HG03439 (cell line): Measurements from ENCODE around the gene MLX.
A peak's percentile ranks its signal among the peaks of the same experiment; 100 is the strongest.
"Not testable (repeated sequence)": the region's sequence is repeated elsewhere in the genome, so short reads cannot be mapped to it uniquely, and the experiment has no call there.

ENCODE experiments used
- ATAC-seq: cut with Tn5 transposase; IDR thresholded peaks from one replicate; pipeline ENCODE4 v1.9.1; 2021; ENCODE audit warnings: mild to moderate bottlenecking, moderate library complexity; ENCODE audit not compliant: unreplicated experiment

Gene MLX

GRCh38 chr17:42536048-42536371, 30.9 kb upstream of the MLX start, which contains the start of gene NAGLU:
Gene NAGLU, plus strand, starts transcription at chr17:42536241. Its CDS starts 32 bp downstream, at chr17:42536273.
- ATAC-seq = peak; percentile 82

- peak; percentile 55 for ATAC-seq
Observed at GRCh38 chr17:42536372-42537155, 30.3 kb upstream of the MLX start.

GRCh38 chr17:42537156-42537805, 29.6 kb upstream of the MLX start:
- no peak for ATAC-seq

GRCh38 chr17:42537826-42538451, 29.0 kb upstream of the MLX start:
- no peak for ATAC-seq

- no peak for ATAC-seq
Observed at GRCh38 chr17:42538482-42538881, 28.4 kb upstream of the MLX start.

GRCh38 chr17:42540558-42540957, 26.3 kb upstream of the MLX start:
- not testable (repeated sequence) for ATAC-seq

GRCh38 chr17:42541041-42541833, 25.7 kb upstream of the MLX start:
- no peak for ATAC-seq

GRCh38 chr17:42543190-42544079, 23.5 kb upstream of the MLX start:
- no peak for ATAC-seq

- no peak for ATAC-seq
Observed at GRCh38 chr17:42544874-42545283, 22.0 kb upstream of the MLX start.

- not testable (repeated sequence) for ATAC-seq
Observed at GRCh38 chr17:42545755-42546505, 21.0 kb upstream of the MLX start.

GRCh38 chr17:42547001-42547461, 19.9 kb upstream of the MLX start:
- no peak for ATAC-seq

- no peak for ATAC-seq
Observed at GRCh38 chr17:42547698-42548069, 19.2 kb upstream of the MLX start.

- peak; percentile 57 for ATAC-seq
Observed at GRCh38 chr17:42548070-42548837, 18.6 kb upstream of the MLX start.

- ATAC-seq = no peak
Observed at GRCh38 chr17:42548993-42549755, 17.7 kb upstream of the MLX start.

GRCh38 chr17:42552736-42553135, 14.2 kb upstream of the MLX start, which contains the start of gene HSD17B1:
Gene HSD17B1, plus strand, starts transcription at chr17:42552923. Its CDS starts 11 bp downstream, at chr17:42552934.
- ATAC-seq = not testable (repeated sequence)

- ATAC-seq = no peak
Observed at GRCh38 chr17:42553161-42553818, 13.6 kb upstream of the MLX start.

- ATAC-seq = no peak
Observed at GRCh38 chr17:42553866-42554249, 13.0 kb upstream of the MLX start.
